Heart right ventricle (tissue), 16 donors: Measurements from ENCODE around the gene SHB. TPM values are rescaled to one million over a fixed set of nuclear protein-coding genes. Genes with fewer than 3 reads are reported as not detected.
"Not testable (repeated sequence)": the region's sequence is repeated elsewhere in the genome, so short reads cannot be mapped to it uniquely, and the experiment has no call there.

Experiments used
- ATAC-seq, 8 donors: fragments of 200-7000 bp; cut with Tn5 transposase; one replicate each; pipeline ENCODE4 v1.9.1; 2020; ENCODE audit warnings: mild to moderate bottlenecking in 8 of 8, moderate library complexity in 8 of 8, moderate number of reproducible peaks in 1 of 8
- DNase-seq, 2 donors: peaks; one replicate each; pipeline ENCODE4 v3.0.0-alpha.2; 2020
- H3K27ac ChIP-seq, 10 donors: fragments of 200-600 bp; sonication (generic) in 2 of 10; one replicate each; pipeline versions ENCODE4 v1.5.0 to v1.8.0; 2020 to 2022; ENCODE audit warnings: mild to moderate bottlenecking in 3 of 10
- H3K27me3 ChIP-seq, 7 donors: fragments of 200-600 bp; one replicate each; pipeline ENCODE4 v1.8.0; 2021 to 2022; ENCODE audit warnings: mild to moderate bottlenecking in 2 of 7
- H3K36me3 ChIP-seq, 9 donors: fragments of 200-600 bp; sonication (generic) in 1 of 9; one replicate each; pipeline versions ENCODE4 v1.5.0 to v1.8.0; 2020 to 2022; ENCODE audit warnings: mild to moderate bottlenecking in 2 of 9
- H3K4me1 ChIP-seq, 9 donors: fragments of 200-600 bp; sonication (generic) in 1 of 9; one replicate each; pipeline versions ENCODE4 v1.5.0 to v1.8.0; 2020 to 2022; ENCODE audit warnings: mild to moderate bottlenecking in 4 of 9
- H3K4me3 ChIP-seq, 10 donors: fragments of 200-600 bp; sonication (generic) in 2 of 10; one replicate each; pipeline versions ENCODE4 v1.5.0 to v1.8.0; 2020 to 2022; ENCODE audit warnings: mild to moderate bottlenecking in 7 of 10, moderate library complexity in 2 of 10
- H3K9me3 ChIP-seq, 11 donors: fragments of 200-600 bp in 10 of 11; sonication (generic) in 2 of 11; one replicate each; pipeline versions ENCODE4 v1.5.0 to v1.8.0; 2013 to 2022; ENCODE audit warnings: mild to moderate bottlenecking in 2 of 11, control low read depth in 1 of 11, moderate library complexity in 1 of 11
- WGBS, 2 donors: extraction: QIAGEN DNeasy Blood & Tissue Kit; methylation state at CpG; one replicate each; pipeline ENCODE4 v1.1.7; 2013; ENCODE audit warnings: inconsistent platforms in 1 of 2; 5-methylcytosine and 5-hydroxymethylcytosine counted together
- intact Hi-C, 10 donors: fragments of 100-400 bp; cut with DNase I; formaldehyde crosslinking; loops; one replicate each; pipeline versions ENCODE4 v1.11.1 to v1.14.2; 2022
- polyA plus RNA-seq, 2 donors: library from polyadenylated mRNA; stranded (reverse); fragments of 200-250 nt; gene quantifications; one replicate each; pipeline ENCODE4 v1.2.3, GENCODE V29; 2013
- total RNA-seq, 10 donors: library from RNA; stranded (reverse); fragmentation: NEBNext Ultra II Directional in 3 of 10; extraction: Animal tissue kit (Norgen Biotek cat#: 25700) in 3 of 10; gene quantifications; one replicate each; pipeline versions ENCODE4 v1.2.1 to v1.2.4, GENCODE V29; 2021 to 2023
- TF ChIP-seq, protein P1 (sequence below), 9 donors: fragments of 200-600 bp; sonication (generic) in 2 of 9; IDR thresholded peaks; one replicate each; pipeline versions ENCODE4 v1.5.0 to v1.8.0; 2021 to 2022; ENCODE audit warnings: antibody characterized with exemption in 9 of 9, mild to moderate bottlenecking in 5 of 9, moderate library complexity in 1 of 9
- donor health status: Arrhythmogenic right ventricular cardiomyopathy.
- donor health status: ischemic (EF 13 %, LVEDD 7.1; RV severe dilation, severe dysfunction).
- donor health status: healthy with polysubstance abuse.
- donor health status: DM: no; HTN: yes; CAD: no.
- donor health status: DM: no; HTN: no; CAD: no.
- donor health status: ischemic (EF 25% LVEDD 6.9; RV normal size, moderate dysfunction).
- donor health status: ischemic (EF 25% LVEDD 5.7; RV mildly dilated, moderate dysfunction).
- donor health status: healthy.
- donor health status: DM: yes; HTN: yes; CAD: no.
- donor health status: Ischemic cardiomyopathy.
- donor health status: ischemic (EF 35%, LVEDD 5.7; RV mildly dilated, moderate dysfunction).
- donor health status: nonischemic (EF 11% LVEDD 7.7; RV severe dilation, severe dysfunction).
- donor health status: DM: yes; HTN: yes; CAD: no.
- donor health status: PGD.
- donor health status: ischemic (EF 29% LVEDD 5.4; RV normal size, mild dysfunction).
- donor health status: nonischemic (EF 23%, LVEDD 6.1; RV moderate dilation, normal function).

Gene SHB
- total and polyA plus RNA-seq, 12 donors: 5.7 to 26.6 (median 18.0) TPM

GRCh38 chr9:38047301-38048251 lies 21.5 kb downstream of the SHB start:
- H3K9me3 ChIP-seq: no peaks in the 10 kb centered on the region
- peaks cover 0 to 4% (median 0%) of the 10 kb centered on the region in 9 donors for H3K36me3 ChIP-seq
- DNase-seq (peak; percentile 42 to 80), ATAC-seq (peak; percentile 81 to 93 (median 91))
- TF ChIP-seq, protein P1, sequence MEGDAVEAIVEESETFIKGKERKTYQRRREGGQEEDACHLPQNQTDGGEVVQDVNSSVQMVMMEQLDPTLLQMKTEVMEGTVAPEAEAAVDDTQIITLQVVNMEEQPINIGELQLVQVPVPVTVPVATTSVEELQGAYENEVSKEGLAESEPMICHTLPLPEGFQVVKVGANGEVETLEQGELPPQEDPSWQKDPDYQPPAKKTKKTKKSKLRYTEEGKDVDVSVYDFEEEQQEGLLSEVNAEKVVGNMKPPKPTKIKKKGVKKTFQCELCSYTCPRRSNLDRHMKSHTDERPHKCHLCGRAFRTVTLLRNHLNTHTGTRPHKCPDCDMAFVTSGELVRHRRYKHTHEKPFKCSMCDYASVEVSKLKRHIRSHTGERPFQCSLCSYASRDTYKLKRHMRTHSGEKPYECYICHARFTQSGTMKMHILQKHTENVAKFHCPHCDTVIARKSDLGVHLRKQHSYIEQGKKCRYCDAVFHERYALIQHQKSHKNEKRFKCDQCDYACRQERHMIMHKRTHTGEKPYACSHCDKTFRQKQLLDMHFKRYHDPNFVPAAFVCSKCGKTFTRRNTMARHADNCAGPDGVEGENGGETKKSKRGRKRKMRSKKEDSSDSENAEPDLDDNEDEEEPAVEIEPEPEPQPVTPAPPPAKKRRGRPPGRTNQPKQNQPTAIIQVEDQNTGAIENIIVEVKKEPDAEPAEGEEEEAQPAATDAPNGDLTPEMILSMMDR (IDR thresholded peaks at IDR 0.05): no peak
- no peaks in the 10 kb centered on the region for H3K27me3 ChIP-seq
- intact Hi-C loops: no loop called here
- H3K4me3 ChIP-seq: peak overlapping the region in 4 of 10 donors; percentile 13 to 19 (median 18)
- peak overlapping the region; percentile 41 to 94 (median 84) for H3K27ac ChIP-seq
- WGBS, 2 donors: 30 to 38% methylated on average over 15 of the region's 15 CpGs
- peaks cover 17 to 82% (median 51%) of the 10 kb centered on the region in 9 donors for H3K4me1 ChIP-seq

DNA sequence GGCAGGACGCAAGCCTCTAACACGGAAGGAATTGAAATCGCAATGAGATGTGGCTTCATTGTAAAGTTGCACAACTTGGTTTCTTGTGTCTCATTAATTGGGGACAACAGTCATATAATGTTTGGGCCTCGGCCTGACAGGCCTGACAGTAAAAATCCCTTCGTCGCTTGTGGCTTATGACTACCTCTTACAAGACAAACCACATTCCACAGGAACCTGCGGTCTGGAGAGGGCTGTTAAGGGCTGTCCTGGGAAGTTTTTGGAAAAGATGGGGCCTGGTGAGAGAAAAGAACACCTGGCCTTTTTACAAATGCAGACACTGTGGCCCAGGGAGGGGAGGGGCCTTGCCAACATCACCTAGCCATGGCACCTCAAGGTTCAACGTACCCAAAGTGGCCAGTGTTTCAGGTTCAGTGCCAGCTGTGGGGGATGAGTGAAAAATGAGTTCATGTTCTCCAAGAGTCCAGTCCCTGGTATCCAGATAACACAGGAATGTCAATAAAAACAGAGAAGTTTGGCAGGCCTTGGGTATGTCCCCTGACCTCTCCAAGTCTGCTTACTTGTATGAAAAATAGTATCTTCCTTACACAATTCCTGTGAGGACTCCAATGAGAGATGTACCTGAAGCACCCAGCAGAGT lies 22.2 kb downstream of the SHB start:
- H3K9me3 ChIP-seq: no peaks in the 10 kb centered on the region
- H3K27ac ChIP-seq: peak overlapping the region in 9 of 10 donors; percentile 76 to 94 (median 84)
- H3K4me1 ChIP-seq: peaks cover 20 to 82% (median 58%) of the 10 kb centered on the region in 9 donors
- H3K36me3 ChIP-seq: peaks cover 0 to 4% (median 0%) of the 10 kb centered on the region in 9 donors
- DNase-seq (no peak), ATAC-seq (peak in 5 of 8 donors; percentile 10 to 24 (median 22))
- H3K4me3 ChIP-seq: peak overlapping the region in 1 of 10 donors; percentile 17
- no peaks in the 10 kb centered on the region for H3K27me3 ChIP-seq
- intact Hi-C loops: no loop called here
- 78 to 79% methylated on average over 8 of the region's 8 CpGs for WGBS, 2 donors
- TF ChIP-seq, protein P1 (IDR thresholded peaks at IDR 0.05): no peak

DNA sequence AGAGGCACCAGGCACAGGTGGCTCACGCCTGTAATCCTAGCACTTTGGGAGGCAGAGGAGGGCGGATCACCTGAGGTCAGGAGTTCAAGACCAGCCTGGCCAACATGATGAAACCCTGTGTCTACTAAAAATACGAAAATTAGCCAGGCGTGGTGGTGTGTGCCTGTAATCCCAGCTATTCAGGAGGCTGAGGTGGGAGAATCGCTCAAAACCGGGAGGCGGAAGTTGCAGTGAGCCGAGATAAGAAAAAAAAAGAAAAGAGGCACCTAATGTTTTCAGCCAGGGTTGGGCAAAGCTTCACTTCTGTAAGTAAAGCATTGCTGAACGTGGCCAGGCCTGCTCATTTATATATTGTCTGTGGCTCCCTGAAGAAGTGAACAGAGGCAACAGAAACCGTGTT lies 23.1 kb downstream of the SHB start:
- H3K27me3 ChIP-seq, ATAC-seq, H3K36me3 ChIP-seq, H3K4me3 ChIP-seq, H3K9me3 ChIP-seq, intact Hi-C loops, DNase-seq: not testable (repeated sequence)
- WGBS, 2 donors: 92 to 94% methylated on average over 10 of the region's 10 CpGs
- Histone ChIP-seq H3K27ac (peak overlapping the region in 7 of 10 donors; percentile 76 to 94 (median 87)), H3K4me1 (peaks cover 20 to 83% (median 62%) of the 10 kb centered on the region in 9 donors)

- peak overlapping the region in 2 of 10 donors; percentile 5 to 73 for H3K27ac ChIP-seq
These were observed 24.3 kb downstream of the SHB start for GRCh38 chr9:38044706-38045105.

More at GRCh38 chr9:38044706-38045105, 24.3 kb downstream of the SHB start:
- 83% methylated on average over 2 of the region's 2 CpGs for WGBS, 2 donors
- no peaks in the 10 kb centered on the region for H3K36me3 ChIP-seq
- TF ChIP-seq, protein P1 (IDR thresholded peaks at IDR 0.05): no peak
- H3K9me3 ChIP-seq: no peaks in the 10 kb centered on the region
- no peak for ATAC-seq
- no peak for DNase-seq
- peaks cover 26 to 95% (median 70%) of the 10 kb centered on the region in 9 donors for H3K4me1 ChIP-seq
- no peaks in the 10 kb centered on the region for H3K27me3 ChIP-seq
- H3K4me3 ChIP-seq: no peak overlapping the region
- intact Hi-C loops: no loop called here
